Suprapubic skin (tissue), 4 donors: ENCODE data around the gene RAPGEF5.

Experiments used
- CTCF ChIP-seq, 2 donors: fragments of 200-600 bp in 1 of 2; fragments of 450-650 bp in 1 of 2; sonication (generic) in 1 of 2; IDR thresholded peaks; one replicate each; pipeline ENCODE4 v1.5.1; 2016 to 2019; ENCODE audit warnings: antibody characterized with exemption in 2 of 2, mild to moderate bottlenecking in 1 of 2, moderate library complexity in 1 of 2
- EP300 ChIP-seq: sonication (generic); formaldehyde crosslinking; IDR thresholded peaks from one replicate; pipeline ENCODE4 v1.6.1; 2017; ENCODE audit warnings: antibody characterized with exemption
- POLR2A ChIP-seq, 2 donors: fragments of 450-650 bp; IDR thresholded peaks; one replicate each; pipeline ENCODE4 v1.6.1; 2017; ENCODE audit warnings: antibody characterized with exemption in 2 of 2, mild to moderate bottlenecking in 2 of 2, moderate library complexity in 2 of 2
- POLR2AphosphoS5 ChIP-seq, 3 donors: sonication (generic); formaldehyde crosslinking; IDR thresholded peaks; one replicate each; pipeline ENCODE4 v1.6.1; 2017; ENCODE audit warnings: antibody characterized with exemption in 3 of 3

- no peak for TF ChIP-seq CTCF (IDR thresholded peaks at IDR 0.05)
- no peak for TF ChIP-seq POLR2A (IDR thresholded peaks at IDR 0.05)
- TF ChIP-seq EP300 = no peak
- no peak for TF ChIP-seq POLR2AphosphoS5 (IDR thresholded peaks at IDR 0.05)
Observed at GRCh38 chr7:22196429-22196828, 160.5 kb downstream of the RAPGEF5 start.
